ENCODE results near the gene NR1I3.

The NR1I3 gene

GRCh38 chr1:161201836-161202712 lies 35.9 kb downstream of the NR1I3 start, which contains the start of gene NDUFS2:
TSS of gene NDUFS2 (plus strand) at chr1:161202367. CDS start at chr1:161202386, 19 bp downstream.
- Histone ChIP-seq H2AFZ (ENCODE audit: low read depth, low read length) (peak within 1 kb of the TSS; percentile 43), H3K27me3 (ENCODE audit: insufficient read depth, low read length) (no peaks in the 10 kb centered on the region), H3K4me3 (ENCODE audit: low read length) (peak within 1 kb of the TSS; percentile 88), H3K9me3 (ENCODE audit: low read length) (no peaks in the 10 kb centered on the region), H3K36me3 (ENCODE audit: insufficient read depth, low read length) (peaks cover 34% of the 10 kb centered on the region), H3K4me1 (ENCODE audit: insufficient read depth, low read length) (peaks cover 26% of the 10 kb centered on the region)

GRCh38 chr1:161200992-161201835 lies 36.8 kb downstream of the NR1I3 start:
- peak overlapping the region; percentile 43 for H2AFZ ChIP-seq (ENCODE audit: low read depth, low read length)
- peaks cover 25% of the 10 kb centered on the region for H3K36me3 ChIP-seq (ENCODE audit: insufficient read depth, low read length)
- peak overlapping the region; percentile 34 for H3K4me3 ChIP-seq (ENCODE audit: low read length)
- H3K4me1 ChIP-seq (ENCODE audit: insufficient read depth, low read length) = peaks cover 26% of the 10 kb centered on the region
- no peaks in the 10 kb centered on the region for H3K27me3 ChIP-seq (ENCODE audit: insufficient read depth, low read length)
- no peaks in the 10 kb centered on the region for H3K9me3 ChIP-seq (ENCODE audit: low read length)

- H3K4me3 ChIP-seq (ENCODE audit: low read length) = no peak overlapping the region
- peaks cover 26% of the 10 kb centered on the region for H3K4me1 ChIP-seq (ENCODE audit: insufficient read depth, low read length)
- peak overlapping the region; percentile 43 for H2AFZ ChIP-seq (ENCODE audit: low read depth, low read length)
- H3K36me3 ChIP-seq (ENCODE audit: insufficient read depth, low read length) = peaks cover 19% of the 10 kb centered on the region
- H3K27me3 ChIP-seq (ENCODE audit: insufficient read depth, low read length) = no peaks in the 10 kb centered on the region
- no peaks in the 10 kb centered on the region for H3K9me3 ChIP-seq (ENCODE audit: low read length)
Observed at GRCh38 chr1:161200421-161200991, 37.5 kb downstream of the NR1I3 start.

GRCh38 chr1:161199506-161200139 lies 38.4 kb downstream of the NR1I3 start:
- Histone ChIP-seq H3K36me3 (ENCODE audit: insufficient read depth, low read length) (peaks cover 13% of the 10 kb centered on the region), H3K27me3 (ENCODE audit: insufficient read depth, low read length) (no peaks in the 10 kb centered on the region), H2AFZ (ENCODE audit: low read depth, low read length) (no peak overlapping the region), H3K4me3 (ENCODE audit: low read length) (no peak overlapping the region), H3K9me3 (ENCODE audit: low read length) (no peaks in the 10 kb centered on the region), H3K4me1 (ENCODE audit: insufficient read depth, low read length) (peaks cover 26% of the 10 kb centered on the region)

GRCh38 chr1:161198897-161199431 lies 39.0 kb downstream of the NR1I3 start, which contains the start of gene ADAMTS4:
TSS of gene ADAMTS4 (minus strand) at chr1:161199054. CDS start at chr1:161198627, 427 bp downstream.
- H3K4me3 ChIP-seq (ENCODE audit: low read length) = no peak within 1 kb of the TSS
- no peak within 1 kb of the TSS for H2AFZ ChIP-seq (ENCODE audit: low read depth, low read length)
- peaks cover 6% of the 10 kb centered on the region for H3K36me3 ChIP-seq (ENCODE audit: insufficient read depth, low read length)
- H3K4me1 ChIP-seq (ENCODE audit: insufficient read depth, low read length) = peaks cover 26% of the 10 kb centered on the region
- H3K9me3 ChIP-seq (ENCODE audit: low read length) = no peaks in the 10 kb centered on the region
- no peaks in the 10 kb centered on the region for H3K27me3 ChIP-seq (ENCODE audit: insufficient read depth, low read length)

GRCh38 chr1:161198194-161198896 lies 39.7 kb downstream of the NR1I3 start:
- H3K4me3 ChIP-seq (ENCODE audit: low read length) = no peak overlapping the region
- peaks cover under 1% of the 10 kb centered on the region for H3K36me3 ChIP-seq (ENCODE audit: insufficient read depth, low read length)

GRCh38 chr1:161197560-161198193 lies 40.3 kb downstream of the NR1I3 start:
- Histone ChIP-seq H3K36me3 (ENCODE audit: insufficient read depth, low read length) (no peaks in the 10 kb centered on the region), H2AFZ (ENCODE audit: low read depth, low read length) (no peak overlapping the region), H3K9me3 (ENCODE audit: low read length) (no peaks in the 10 kb centered on the region), H3K27me3 (ENCODE audit: insufficient read depth, low read length) (no peaks in the 10 kb centered on the region), H3K4me3 (ENCODE audit: low read length) (no peak overlapping the region), H3K4me1 (ENCODE audit: insufficient read depth, low read length) (peaks cover 31% of the 10 kb centered on the region)

More at GRCh38 chr1:161198194-161198896, 39.7 kb downstream of the NR1I3 start:
- Histone ChIP-seq H3K27me3 (ENCODE audit: insufficient read depth, low read length) (no peaks in the 10 kb centered on the region), H3K4me1 (ENCODE audit: insufficient read depth, low read length) (peaks cover 26% of the 10 kb centered on the region), H3K9me3 (ENCODE audit: low read length) (no peaks in the 10 kb centered on the region), H2AFZ (ENCODE audit: low read depth, low read length) (no peak overlapping the region)

GRCh38 chr1:161196521-161197451 lies 41.2 kb downstream of the NR1I3 start:
- no peaks in the 10 kb centered on the region for H3K9me3 ChIP-seq (ENCODE audit: low read length)
- H3K36me3 ChIP-seq (ENCODE audit: insufficient read depth, low read length) = no peaks in the 10 kb centered on the region
- no peaks in the 10 kb centered on the region for H3K27me3 ChIP-seq (ENCODE audit: insufficient read depth, low read length)
- no peak overlapping the region for H3K4me3 ChIP-seq (ENCODE audit: low read length)
- no peak overlapping the region for H2AFZ ChIP-seq (ENCODE audit: low read depth, low read length)
- peaks cover 30% of the 10 kb centered on the region for H3K4me1 ChIP-seq (ENCODE audit: insufficient read depth, low read length)

- Histone ChIP-seq H2AFZ (ENCODE audit: low read depth, low read length) (no peak overlapping the region), H3K4me1 (ENCODE audit: insufficient read depth, low read length) (peaks cover 24% of the 10 kb centered on the region), H3K27me3 (ENCODE audit: insufficient read depth, low read length) (no peaks in the 10 kb centered on the region), H3K36me3 (ENCODE audit: insufficient read depth, low read length) (no peaks in the 10 kb centered on the region), H3K9me3 (ENCODE audit: low read length) (no peaks in the 10 kb centered on the region), H3K4me3 (ENCODE audit: low read length) (no peak overlapping the region)
Observed at GRCh38 chr1:161196111-161196510, 41.9 kb downstream of the NR1I3 start.

GRCh38 chr1:161195171-161195570 lies 42.8 kb downstream of the NR1I3 start:
- Histone ChIP-seq H3K4me1 (ENCODE audit: insufficient read depth, low read length) (peaks cover 18% of the 10 kb centered on the region), H3K9me3 (ENCODE audit: low read length) (no peaks in the 10 kb centered on the region), H3K36me3 (ENCODE audit: insufficient read depth, low read length) (no peaks in the 10 kb centered on the region), H3K4me3 (ENCODE audit: low read length) (no peak overlapping the region), H3K27me3 (ENCODE audit: insufficient read depth, low read length) (no peaks in the 10 kb centered on the region), H2AFZ (ENCODE audit: low read depth, low read length) (no peak overlapping the region)
